Fibroblast of lung (primary cell): ENCODE measurements around the gene IQGAP2. TPM values are rescaled to one million over a fixed set of nuclear protein-coding genes. Genes with fewer than 3 reads are reported as not detected.

Source experiments
- DNase-seq, 2 donors: peaks; one replicate each; pipeline versions ENCODE4 v3.0.0 to v3.0.0-alpha.2; 2010; ENCODE audit warnings: low read depth in 2 of 2
- H2AFZ ChIP-seq: 2 replicates; pipeline ENCODE4 v1.5.1; 2012; ENCODE audit warnings: low read length, control low read depth, inconsistent platforms
- H3K27ac ChIP-seq: 2 replicates; pipeline ENCODE4 v1.5.1; 2011; ENCODE audit warnings: low read length, control low read depth; ENCODE audit not compliant: insufficient read depth
- H3K27me3 ChIP-seq: 2 replicates; pipeline ENCODE4 v1.5.1; 2011; ENCODE audit warnings: mild to moderate bottlenecking, low read length; ENCODE audit not compliant: control insufficient read depth, insufficient read depth
- H3K36me3 ChIP-seq: 2 replicates; pipeline ENCODE4 v1.5.1; 2011; ENCODE audit warnings: low read length; ENCODE audit not compliant: control insufficient read depth, insufficient read depth
- H3K4me1 ChIP-seq: 2 replicates; pipeline ENCODE4 v1.5.1; 2011; ENCODE audit warnings: low read length; ENCODE audit not compliant: control insufficient read depth, insufficient read depth; ENCODE audit errors: extremely low read depth
- H3K4me2 ChIP-seq: 2 replicates; pipeline ENCODE4 v1.5.1; 2011; ENCODE audit warnings: low read length, control low read depth; ENCODE audit not compliant: insufficient read depth; ENCODE audit errors: extremely low read depth
- H3K4me3 ChIP-seq, 4 experiments: fragments of 200-600 bp in 1 of 4; sonication (generic) in 1 of 4; replicated peaks in 1 of 4; 2 replicates each; pipeline ENCODE4 v1.5.1; 2011 to 2016; ENCODE audit warnings: low read length in 4 of 4, low read depth in 3 of 4, mild to moderate bottlenecking in 3 of 4, control low read depth in 2 of 4, inconsistent platforms in 1 of 4, mixed read lengths in 1 of 4; ENCODE audit not compliant: insufficient read depth in 1 of 4; ENCODE audit errors: control extremely low read depth in 1 of 4
- H3K79me2 ChIP-seq: 2 replicates; pipeline ENCODE4 v1.5.1; 2012; ENCODE audit warnings: mild to moderate bottlenecking, low read length, inconsistent platforms; ENCODE audit not compliant: control insufficient read depth, insufficient read depth
- H3K9ac ChIP-seq: 2 replicates; pipeline ENCODE4 v1.5.1; 2011; ENCODE audit warnings: mild to moderate bottlenecking, low read length, control low read depth; ENCODE audit not compliant: insufficient read depth
- H3K9me3 ChIP-seq: 2 replicates; pipeline ENCODE4 v1.5.1; 2012; ENCODE audit warnings: low read depth, low read length; ENCODE audit not compliant: control insufficient read depth, insufficient read depth
- H4K20me1 ChIP-seq: 2 replicates; pipeline ENCODE4 v1.5.1; 2011; ENCODE audit warnings: low read length; ENCODE audit not compliant: control insufficient read depth, insufficient read depth; ENCODE audit errors: extremely low read depth
- EZH2 ChIP-seq: IDR thresholded peaks from 2 replicates; pipeline ENCODE4 v1.5.1; 2012; ENCODE audit warnings: low read length, control low read depth, mild to moderate bottlenecking; ENCODE audit errors: missing control alignments
- polyA plus RNA-seq, 2 donors: library from polyadenylated mRNA; depleted of rRNA in 1 of 2; stranded (reverse) in 1 of 2; unstranded in 1 of 2; fragments of >200 nt; gene quantifications; 2 replicates each; pipeline ENCODE4 v1.2.1, GENCODE V29; 2011 to 2012; ENCODE audit warnings: missing spikeins in 1 of 2
- total RNA-seq: library from RNA; depleted of rRNA; stranded (reverse); fragments of >200 nt; gene quantifications from 2 replicates; pipeline ENCODE4 v1.2.1, GENCODE V29; 2014
- TF ChIP-seq, protein P1 (sequence below), 2 donors: IDR thresholded peaks in 1 of 2; conservative IDR thresholded peaks in 1 of 2; 1 replicate in 1 of 2; 2 replicates in 1 of 2; pipeline ENCODE4 v1.5.1; 2011 to 2012; ENCODE audit warnings: low read length in 2 of 2, control low read depth in 1 of 2, inconsistent platforms in 1 of 2, low read depth in 1 of 2, mild to moderate bottlenecking in 1 of 2

The IQGAP2 gene
- total and polyA plus RNA-seq, 2 donors (not counting 1 experiment from before 2014, with no cell fraction given), result 5.1 to 7.9 TPM

DNA sequence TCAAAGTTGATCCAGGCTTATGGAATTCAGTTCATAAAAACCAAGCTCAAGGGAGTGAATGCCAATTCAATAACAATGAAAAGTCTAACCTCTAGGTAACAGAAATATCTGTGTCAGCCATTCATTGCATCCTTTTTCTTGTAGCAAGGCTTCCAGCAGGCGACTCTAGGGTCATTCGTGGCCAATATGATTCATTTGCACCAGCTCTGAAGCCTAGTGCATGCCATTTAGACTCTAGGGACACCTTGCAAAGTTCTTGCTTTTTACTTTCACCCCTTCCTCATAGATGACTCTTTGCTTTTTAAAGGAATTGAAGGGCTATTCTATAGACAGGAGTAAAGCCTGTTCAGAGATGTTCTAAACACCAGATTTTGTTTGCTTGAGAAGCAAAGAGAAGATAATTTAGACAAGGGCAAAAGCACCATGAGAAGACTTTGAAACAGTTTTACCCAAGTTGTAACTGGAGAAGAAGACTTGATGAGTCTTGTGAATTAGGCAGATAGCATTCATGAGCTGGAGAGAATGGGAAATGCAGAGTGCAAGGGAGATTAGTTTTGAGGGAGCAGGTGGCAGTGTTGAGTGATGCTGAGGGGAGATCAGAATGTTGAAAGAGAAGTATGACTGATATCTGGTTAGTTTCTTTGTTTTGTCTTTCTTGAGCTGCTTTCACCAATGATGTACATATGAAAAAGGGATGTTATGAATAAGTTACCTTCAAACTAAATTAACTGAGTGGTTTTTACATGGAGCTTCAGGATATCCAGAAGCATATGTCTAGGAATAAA, 125.7 kb downstream of the IQGAP2 start:
- Histone ChIP-seq H2AFZ (no peak overlapping the region), H4K20me1 (no peaks in the 10 kb centered on the region), H3K79me2 (no peaks in the 10 kb centered on the region), H3K9me3 (no peaks in the 10 kb centered on the region), H3K36me3 (no peaks in the 10 kb centered on the region), H3K4me2 (no peak overlapping the region), H3K27ac (no peak overlapping the region), H3K27me3 (no peaks in the 10 kb centered on the region), H3K4me3 (no peak overlapping the region), H3K9ac (no peak overlapping the region), H3K4me1 (no peaks in the 10 kb centered on the region)
- peak in 1 of 2 donors; percentile 23 for DNase-seq
- TF ChIP-seq, protein P1, sequence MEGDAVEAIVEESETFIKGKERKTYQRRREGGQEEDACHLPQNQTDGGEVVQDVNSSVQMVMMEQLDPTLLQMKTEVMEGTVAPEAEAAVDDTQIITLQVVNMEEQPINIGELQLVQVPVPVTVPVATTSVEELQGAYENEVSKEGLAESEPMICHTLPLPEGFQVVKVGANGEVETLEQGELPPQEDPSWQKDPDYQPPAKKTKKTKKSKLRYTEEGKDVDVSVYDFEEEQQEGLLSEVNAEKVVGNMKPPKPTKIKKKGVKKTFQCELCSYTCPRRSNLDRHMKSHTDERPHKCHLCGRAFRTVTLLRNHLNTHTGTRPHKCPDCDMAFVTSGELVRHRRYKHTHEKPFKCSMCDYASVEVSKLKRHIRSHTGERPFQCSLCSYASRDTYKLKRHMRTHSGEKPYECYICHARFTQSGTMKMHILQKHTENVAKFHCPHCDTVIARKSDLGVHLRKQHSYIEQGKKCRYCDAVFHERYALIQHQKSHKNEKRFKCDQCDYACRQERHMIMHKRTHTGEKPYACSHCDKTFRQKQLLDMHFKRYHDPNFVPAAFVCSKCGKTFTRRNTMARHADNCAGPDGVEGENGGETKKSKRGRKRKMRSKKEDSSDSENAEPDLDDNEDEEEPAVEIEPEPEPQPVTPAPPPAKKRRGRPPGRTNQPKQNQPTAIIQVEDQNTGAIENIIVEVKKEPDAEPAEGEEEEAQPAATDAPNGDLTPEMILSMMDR (conservative IDR thresholded peaks at IDR 0.05 in 1 of 2, IDR thresholded peaks at IDR 0.05 in 1 of 2; ENCODE audit: low read depth in 1 of 2, low read length in 2 of 2), result no peak
- no peak for TF ChIP-seq EZH2

DNA sequence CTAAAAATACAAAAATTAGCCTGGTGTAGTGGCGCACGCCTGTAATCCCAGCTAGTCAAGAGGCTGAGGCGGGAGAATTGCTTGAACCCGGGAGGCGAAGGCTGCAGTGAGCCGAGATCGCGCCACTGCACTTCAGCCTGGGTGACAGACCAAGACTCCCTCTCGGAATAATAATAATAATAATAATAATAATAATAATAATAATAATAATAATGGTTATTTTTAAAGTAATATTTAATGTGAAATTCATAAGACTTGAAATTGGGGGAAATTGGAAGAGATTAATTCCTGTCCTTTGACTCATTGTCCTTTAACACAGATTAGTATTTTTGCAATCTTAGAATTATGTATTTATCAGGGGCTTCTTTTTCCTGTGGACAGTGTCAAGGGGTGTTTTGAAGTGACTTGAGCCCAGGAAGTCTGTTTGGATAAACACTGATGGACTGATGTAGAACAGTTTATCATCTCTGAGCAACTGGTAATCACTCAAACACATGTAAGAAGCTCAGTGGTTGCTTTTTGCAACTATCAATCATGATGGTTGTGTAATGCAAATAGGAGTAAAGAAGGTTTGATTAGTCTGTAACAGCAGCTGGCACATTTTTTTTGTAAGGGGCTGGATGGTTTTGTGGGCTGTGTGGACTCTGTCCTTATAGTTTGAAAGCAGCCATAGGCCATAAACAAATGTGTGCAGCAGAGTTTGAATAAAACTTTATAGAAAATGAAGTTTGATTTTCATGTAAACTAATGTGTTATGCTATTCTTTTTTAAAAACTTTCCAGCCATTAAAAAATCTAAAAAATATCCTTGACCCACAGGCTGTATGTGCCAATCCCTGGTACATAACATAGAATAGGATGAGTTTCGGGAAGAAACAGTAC, 126.6 kb downstream of the IQGAP2 start:
- no peak for DNase-seq
- Histone ChIP-seq H3K9me3 (no peaks in the 10 kb centered on the region), H4K20me1 (no peaks in the 10 kb centered on the region), H3K27ac (no peak overlapping the region), H3K4me2 (no peak overlapping the region), H3K4me3 (no peak overlapping the region), H3K79me2 (no peaks in the 10 kb centered on the region), H3K9ac (no peak overlapping the region), H2AFZ (no peak overlapping the region), H3K27me3 (no peaks in the 10 kb centered on the region), H3K4me1 (no peaks in the 10 kb centered on the region), H3K36me3 (no peaks in the 10 kb centered on the region)
- TF ChIP-seq EZH2, result no peak
- TF ChIP-seq, protein P1 (conservative IDR thresholded peaks at IDR 0.05 in 1 of 2, IDR thresholded peaks at IDR 0.05 in 1 of 2; ENCODE audit: low read depth in 1 of 2, low read length in 2 of 2), result no peak

DNA sequence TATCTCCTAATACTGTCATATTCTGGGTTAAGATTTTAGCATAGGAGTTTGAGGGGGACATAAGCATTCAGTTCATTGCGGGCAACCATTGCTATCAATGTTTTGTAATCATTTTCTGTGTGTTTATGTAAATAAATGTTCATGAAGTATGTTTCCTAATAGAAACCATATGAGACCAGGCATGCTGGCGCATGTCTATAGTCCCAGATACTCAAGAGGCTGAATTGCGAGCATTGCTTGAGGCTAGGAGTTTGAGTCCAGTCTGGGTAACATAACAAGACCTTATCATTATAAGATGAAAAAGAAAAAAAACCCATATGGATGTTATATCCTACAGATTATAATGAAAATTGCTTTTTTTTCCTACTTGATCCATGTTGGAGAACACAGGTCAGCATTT, 129.0 kb downstream of the IQGAP2 start:
- no peak overlapping the region for H3K4me3 ChIP-seq

More for the DNA sequence above, 129.0 kb downstream of the IQGAP2 start:
- Histone ChIP-seq H3K4me1 (no peaks in the 10 kb centered on the region), H3K27me3 (no peaks in the 10 kb centered on the region), H2AFZ (no peak overlapping the region), H3K9me3 (no peaks in the 10 kb centered on the region), H3K36me3 (no peaks in the 10 kb centered on the region), H3K9ac (no peak overlapping the region), H3K79me2 (no peaks in the 10 kb centered on the region), H3K27ac (no peak overlapping the region), H3K4me2 (no peak overlapping the region), H4K20me1 (no peaks in the 10 kb centered on the region)
- DNase-seq, result no peak
- TF ChIP-seq, protein P1 (conservative IDR thresholded peaks at IDR 0.05 in 1 of 2, IDR thresholded peaks at IDR 0.05 in 1 of 2; ENCODE audit: low read depth in 1 of 2, low read length in 2 of 2), result no peak
